Measurements from ENCODE around the gene CHRNG.

Gene CHRNG

GRCh38 chr2:232520489-232520888 is 19.0 kb upstream of the CHRNG start:
- Histone ChIP-seq H3K4me3 (ENCODE audit: low read length) (no peak overlapping the region), H2BK120ac (ENCODE audit: low read depth, low read length) (no peak overlapping the region), H4K5ac (ENCODE audit: low read length) (no peak overlapping the region), H2BK15ac (replicated peaks; ENCODE audit: low read depth) (no peak overlapping the region), H3K18ac (ENCODE audit: low read length) (no peak overlapping the region), H3K36me3 (ENCODE audit: control insufficient read depth, insufficient read depth, low read length) (no peaks in the 10 kb centered on the region), H3K27me3 (ENCODE audit: insufficient read depth, low read length, poor library complexity) (peaks cover 17% of the 10 kb centered on the region), H3K56ac (ENCODE audit: low read length) (no peak overlapping the region), H3K79me2 (ENCODE audit: control insufficient read depth, insufficient read depth, low read length) (no peaks in the 10 kb centered on the region), H3K27ac (ENCODE audit: low read depth, low read length) (no peak overlapping the region), H2AK5ac (ENCODE audit: low read length) (no peak overlapping the region), H4K8ac (ENCODE audit: low read depth, low read length) (no peak overlapping the region), H3K4ac (ENCODE audit: low read depth, low read length) (no peak overlapping the region), H2BK5ac (ENCODE audit: low read length) (no peak overlapping the region), H3K79me1 (ENCODE audit: low read length) (no peaks in the 10 kb centered on the region), H3K23ac (ENCODE audit: low read length) (no peak overlapping the region), H3K4me2 (ENCODE audit: low read length) (no peak overlapping the region), H3K9ac (ENCODE audit: low read length) (no peak overlapping the region), H3K4me1 (ENCODE audit: control insufficient read depth, low read depth, low read length) (no peaks in the 10 kb centered on the region)
- no peak for DNase-seq
- no CpG with 5 or more reads among the region's 15 CpGs for WGBS (ENCODE audit: extremely low coverage, insufficient coverage, low lambda C conversion rate)

- Histone ChIP-seq H2BK120ac (ENCODE audit: low read depth, low read length) (no peak overlapping the region), H3K27ac (ENCODE audit: low read depth, low read length) (no peak overlapping the region), H3K4me3 (ENCODE audit: low read length) (no peak overlapping the region), H2BK5ac (ENCODE audit: low read length) (no peak overlapping the region), H3K27me3 (ENCODE audit: insufficient read depth, low read length, poor library complexity) (peaks cover 17% of the 10 kb centered on the region), H4K5ac (ENCODE audit: low read length) (no peak overlapping the region), H3K9ac (ENCODE audit: low read length) (no peak overlapping the region), H3K4me2 (ENCODE audit: low read length) (no peak overlapping the region), H3K79me2 (ENCODE audit: control insufficient read depth, insufficient read depth, low read length) (no peaks in the 10 kb centered on the region), H3K18ac (ENCODE audit: low read length) (no peak overlapping the region), H3K4ac (ENCODE audit: low read depth, low read length) (no peak overlapping the region), H3K79me1 (ENCODE audit: low read length) (no peaks in the 10 kb centered on the region), H2AK5ac (ENCODE audit: low read length) (no peak overlapping the region), H4K8ac (ENCODE audit: low read depth, low read length) (no peak overlapping the region), H3K23ac (ENCODE audit: low read length) (no peak overlapping the region), H3K36me3 (ENCODE audit: control insufficient read depth, insufficient read depth, low read length) (no peaks in the 10 kb centered on the region), H2BK15ac (replicated peaks; ENCODE audit: low read depth) (no peak overlapping the region), H3K56ac (ENCODE audit: low read length) (no peak overlapping the region), H3K4me1 (ENCODE audit: control insufficient read depth, low read depth, low read length) (no peaks in the 10 kb centered on the region)
- no CpG with 5 or more reads among the region's 14 CpGs for WGBS (ENCODE audit: extremely low coverage, insufficient coverage, low lambda C conversion rate)
- no peak for DNase-seq
These were observed 18.4 kb upstream of the CHRNG start for GRCh38 chr2:232521098-232521497.

- Histone ChIP-seq H3K18ac (ENCODE audit: low read length) (no peak overlapping the region), H3K27me3 (ENCODE audit: insufficient read depth, low read length, poor library complexity) (peaks cover 17% of the 10 kb centered on the region), H3K36me3 (ENCODE audit: control insufficient read depth, insufficient read depth, low read length) (no peaks in the 10 kb centered on the region), H2BK15ac (replicated peaks; ENCODE audit: low read depth) (no peak overlapping the region), H3K79me2 (ENCODE audit: control insufficient read depth, insufficient read depth, low read length) (no peaks in the 10 kb centered on the region), H3K23ac (ENCODE audit: low read length) (no peak overlapping the region), H3K4me1 (ENCODE audit: control insufficient read depth, low read depth, low read length) (no peaks in the 10 kb centered on the region), H3K4ac (ENCODE audit: low read depth, low read length) (no peak overlapping the region), H2AK5ac (ENCODE audit: low read length) (no peak overlapping the region), H2BK5ac (ENCODE audit: low read length) (no peak overlapping the region), H3K9ac (ENCODE audit: low read length) (no peak overlapping the region), H3K56ac (ENCODE audit: low read length) (no peak overlapping the region), H4K5ac (ENCODE audit: low read length) (no peak overlapping the region), H3K4me2 (ENCODE audit: low read length) (no peak overlapping the region), H2BK120ac (ENCODE audit: low read depth, low read length) (no peak overlapping the region), H3K4me3 (ENCODE audit: low read length) (no peak overlapping the region), H3K27ac (ENCODE audit: low read depth, low read length) (no peak overlapping the region), H3K79me1 (ENCODE audit: low read length) (no peaks in the 10 kb centered on the region), H4K8ac (ENCODE audit: low read depth, low read length) (no peak overlapping the region)
- WGBS (ENCODE audit: extremely low coverage, insufficient coverage, low lambda C conversion rate) = no CpG with 5 or more reads among the region's 66 CpGs
- no peak for DNase-seq
These were observed 17.4 kb upstream of the CHRNG start for GRCh38 chr2:232521959-232522622.

GRCh38 chr2:232522623-232523401 is 16.7 kb upstream of the CHRNG start:
- no peak overlapping the region for H2AK5ac ChIP-seq (ENCODE audit: low read length)

GRCh38 chr2:232523402-232523681 is 16.1 kb upstream of the CHRNG start:
- Histone ChIP-seq H3K56ac (ENCODE audit: low read length) (no peak overlapping the region), H3K27ac (ENCODE audit: low read depth, low read length) (no peak overlapping the region), H2BK15ac (replicated peaks; ENCODE audit: low read depth) (no peak overlapping the region), H3K23ac (ENCODE audit: low read length) (no peak overlapping the region), H3K9ac (ENCODE audit: low read length) (no peak overlapping the region), H4K8ac (ENCODE audit: low read depth, low read length) (no peak overlapping the region), H2BK5ac (ENCODE audit: low read length) (no peak overlapping the region), H4K5ac (ENCODE audit: low read length) (no peak overlapping the region), H3K36me3 (ENCODE audit: control insufficient read depth, insufficient read depth, low read length) (no peaks in the 10 kb centered on the region), H3K79me1 (ENCODE audit: low read length) (no peaks in the 10 kb centered on the region), H3K27me3 (ENCODE audit: insufficient read depth, low read length, poor library complexity) (peaks cover 17% of the 10 kb centered on the region), H3K4ac (ENCODE audit: low read depth, low read length) (no peak overlapping the region), H3K4me3 (ENCODE audit: low read length) (no peak overlapping the region), H3K18ac (ENCODE audit: low read length) (no peak overlapping the region), H3K4me1 (ENCODE audit: control insufficient read depth, low read depth, low read length) (no peaks in the 10 kb centered on the region), H3K79me2 (ENCODE audit: control insufficient read depth, insufficient read depth, low read length) (no peaks in the 10 kb centered on the region), H2AK5ac (ENCODE audit: low read length) (no peak overlapping the region), H3K4me2 (ENCODE audit: low read length) (no peak overlapping the region), H2BK120ac (ENCODE audit: low read depth, low read length) (no peak overlapping the region)
- DNase-seq = no peak
- no CpG with 5 or more reads among the region's 16 CpGs for WGBS (ENCODE audit: extremely low coverage, insufficient coverage, low lambda C conversion rate)

More at GRCh38 chr2:232522623-232523401, 16.7 kb upstream of the CHRNG start:
- Histone ChIP-seq H2BK5ac (ENCODE audit: low read length) (no peak overlapping the region), H3K18ac (ENCODE audit: low read length) (no peak overlapping the region), H2BK120ac (ENCODE audit: low read depth, low read length) (no peak overlapping the region), H3K79me1 (ENCODE audit: low read length) (no peaks in the 10 kb centered on the region), H3K4me2 (ENCODE audit: low read length) (no peak overlapping the region), H3K9ac (ENCODE audit: low read length) (no peak overlapping the region), H3K27ac (ENCODE audit: low read depth, low read length) (no peak overlapping the region), H3K4ac (ENCODE audit: low read depth, low read length) (no peak overlapping the region), H3K4me3 (ENCODE audit: low read length) (no peak overlapping the region), H3K4me1 (ENCODE audit: control insufficient read depth, low read depth, low read length) (no peaks in the 10 kb centered on the region), H2BK15ac (replicated peaks; ENCODE audit: low read depth) (no peak overlapping the region), H3K27me3 (ENCODE audit: insufficient read depth, low read length, poor library complexity) (peaks cover 17% of the 10 kb centered on the region), H3K56ac (ENCODE audit: low read length) (no peak overlapping the region), H3K23ac (ENCODE audit: low read length) (no peak overlapping the region), H4K5ac (ENCODE audit: low read length) (no peak overlapping the region), H3K36me3 (ENCODE audit: control insufficient read depth, insufficient read depth, low read length) (no peaks in the 10 kb centered on the region), H3K79me2 (ENCODE audit: control insufficient read depth, insufficient read depth, low read length) (no peaks in the 10 kb centered on the region), H4K8ac (ENCODE audit: low read depth, low read length) (no peak overlapping the region)
- no CpG with 5 or more reads among the region's 46 CpGs for WGBS (ENCODE audit: extremely low coverage, insufficient coverage, low lambda C conversion rate)
- DNase-seq = no peak
